H1 (cell line): Measurements from ENCODE around the gene PTPRJ. TPM values are rescaled to one million over a fixed set of nuclear protein-coding genes. Genes with fewer than 3 reads are reported as not detected.

Experiments
- CTCF ChIA-PET: fragments of 300-600 bp; sonication (Branson Sonifier 250); formaldehyde crosslinking; loops from one replicate; lab custom pipeline; 2021; ENCODE audit not compliant: partially characterized antibody; lab: Charles Lee
- POLR2A ChIA-PET: fragments of 300-600 bp; sonication (Branson Sonifier 250); formaldehyde crosslinking; loops from one replicate; lab custom pipeline; 2021; ENCODE audit warnings: inconsistent platforms; ENCODE audit not compliant: partially characterized antibody; lab: Charles Lee
- DNase-seq, 2 experiments: peaks; one replicate each; pipeline versions ENCODE4 v3.0.0 to v3.0.0-alpha.2; 2010 to 2022; ENCODE audit warnings: low spot score in 2 of 2, low read depth in 1 of 2, mixed read lengths in 1 of 2
- FAIRE-seq: peaks from 2 replicates; lab custom pipeline; 2011; peaks lifted over from hg19 to GRCh38; lab: Jason Lieb, UNC
- H2AFZ ChIP-seq: 2 replicates; pipeline ENCODE4 v1.8.1; 2012; ENCODE audit warnings: low read length, inconsistent platforms
- H2AK5ac ChIP-seq: 2 replicates; pipeline ENCODE4 v1.6.1; 2013; ENCODE audit warnings: low read depth, low read length
- H2BK120ac ChIP-seq: replicated peaks from 2 replicates; pipeline ENCODE3; 2013; ENCODE audit warnings: low read depth, low read length, inconsistent platforms
- H2BK12ac ChIP-seq: 2 replicates; pipeline ENCODE4 v1.6.1; 2013; ENCODE audit warnings: low read depth, low read length
- H2BK15ac ChIP-seq: 2 replicates; pipeline ENCODE4 v1.6.1; 2013; ENCODE audit warnings: low read length
- H2BK20ac ChIP-seq: 2 replicates; pipeline ENCODE4 v1.6.1; 2013; ENCODE audit warnings: low read length
- H2BK5ac ChIP-seq: 2 replicates; pipeline ENCODE4 v1.6.1; 2013; ENCODE audit warnings: low read depth, low read length
- H3K14ac ChIP-seq: 2 replicates; pipeline ENCODE4 v1.6.1; 2013; ENCODE audit warnings: inconsistent platforms; ENCODE audit not compliant: insufficient read length
- H3K18ac ChIP-seq: 2 replicates; pipeline ENCODE4 v1.6.1; 2013; ENCODE audit warnings: low read length; ENCODE audit errors: extremely low read depth
- H3K23ac ChIP-seq: 2 replicates; pipeline ENCODE4 v1.6.1; 2013; ENCODE audit warnings: inconsistent platforms; ENCODE audit not compliant: insufficient read length
- H3K23me2 ChIP-seq: 2 replicates; pipeline ENCODE4 v1.6.1; 2013; ENCODE audit warnings: low read depth, low read length
- H3K27ac ChIP-seq: 2 replicates; pipeline ENCODE4 v1.6.1; 2011; ENCODE audit warnings: low read depth, low read length, inconsistent platforms
- H3K27me3 ChIP-seq, 4 experiments: replicated peaks in 1 of 4; 1 replicate in 1 of 4; 2 replicates in 3 of 4; pipeline versions ENCODE4 v1.6.1 to v1.8.1; 2011 to 2013; ENCODE audit warnings: low read length in 3 of 4, mild to moderate bottlenecking in 3 of 4, inconsistent platforms in 2 of 4, mixed read lengths in 2 of 4, moderate library complexity in 1 of 4; ENCODE audit not compliant: control insufficient read depth in 3 of 4, insufficient read depth in 3 of 4; ENCODE audit errors: extremely low read depth in 1 of 4
- H3K36me3 ChIP-seq, 4 experiments: 2 replicates each; pipeline versions ENCODE4 v1.6.1 to v1.8.1; 2011 to 2013; ENCODE audit warnings: mild to moderate bottlenecking in 4 of 4, low read length in 3 of 4, moderate library complexity in 2 of 4, control low read depth in 1 of 4, inconsistent platforms in 1 of 4; ENCODE audit not compliant: insufficient read depth in 4 of 4, control insufficient read depth in 2 of 4
- H3K4ac ChIP-seq: replicated peaks from 2 replicates; pipeline ENCODE3; 2013; ENCODE audit warnings: low read length, low read depth, mixed read lengths, inconsistent platforms; ENCODE audit not compliant: insufficient read length
- H3K4me1 ChIP-seq, 4 experiments: replicated peaks in 1 of 4; 1 replicate in 1 of 4; 2 replicates in 3 of 4; pipeline versions ENCODE4 v1.6.1 to v1.8.1; 2011 to 2013; ENCODE audit warnings: low read length in 3 of 4, inconsistent platforms in 2 of 4, mixed read lengths in 1 of 4; ENCODE audit not compliant: insufficient read depth in 4 of 4, control insufficient read depth in 3 of 4
- H3K4me2 ChIP-seq, 2 experiments: 2 replicates each; pipeline versions ENCODE4 v1.6.1 to v1.8.1; 2011 to 2013; ENCODE audit warnings: low read depth in 2 of 2, low read length in 2 of 2, control low read depth in 1 of 2, inconsistent platforms in 1 of 2, mild to moderate bottlenecking in 1 of 2; ENCODE audit not compliant: insufficient read depth in 1 of 2
- H3K4me3 ChIP-seq, 4 experiments: fragments of 200-600, 300-600 bp in 1 of 4; sonication (generic), shearing (Covaris generic), sonication (Bioruptor Twin) in 1 of 4; 2 replicates each; pipeline versions ENCODE4 v1.5.1 to v1.8.1; 2011 to 2016; ENCODE audit warnings: low read length in 4 of 4, low read depth in 3 of 4, control low read depth in 2 of 4, inconsistent platforms in 2 of 4, mild to moderate bottlenecking in 2 of 4, mixed read lengths in 1 of 4, moderate library complexity in 1 of 4; ENCODE audit not compliant: insufficient read depth in 2 of 4; ENCODE audit errors: extremely low read depth in 1 of 4
- H3K56ac ChIP-seq: replicated peaks from 2 replicates; pipeline ENCODE3; 2013; ENCODE audit warnings: low read depth, mild to moderate bottlenecking, mixed read lengths, low read length, inconsistent platforms; ENCODE audit not compliant: insufficient read length
- H3K79me1 ChIP-seq: 2 replicates; pipeline ENCODE4 v1.6.1; 2013; ENCODE audit warnings: low read depth, low read length, control low read depth
- H3K79me2 ChIP-seq, 2 experiments: 2 replicates each; pipeline versions ENCODE4 v1.6.1 to v1.8.1; 2012 to 2013; ENCODE audit warnings: low read length in 2 of 2, mild to moderate bottlenecking in 2 of 2, inconsistent platforms in 1 of 2; ENCODE audit not compliant: insufficient read depth in 2 of 2, control insufficient read depth in 1 of 2
- H3K9ac ChIP-seq, 4 experiments: replicated peaks in 1 of 4; 1 replicate in 1 of 4; 2 replicates in 3 of 4; pipeline versions ENCODE4 v1.6.1 to v1.8.1; 2011 to 2013; ENCODE audit warnings: low read depth in 3 of 4, low read length in 3 of 4, control low read depth in 2 of 4, mild to moderate bottlenecking in 2 of 4, moderate library complexity in 2 of 4, inconsistent platforms in 1 of 4; ENCODE audit errors: extremely low read depth in 1 of 4
- H3K9me3 ChIP-seq, 2 experiments: 2 replicates each; pipeline versions ENCODE4 v1.6.1 to v1.8.1; 2012 to 2013; ENCODE audit warnings: mild to moderate bottlenecking in 2 of 2, moderate library complexity in 2 of 2, control low read depth in 1 of 2, inconsistent platforms in 1 of 2, low read depth in 1 of 2, low read length in 1 of 2, mixed read lengths in 1 of 2; ENCODE audit not compliant: insufficient read depth in 2 of 2
- H4K20me1 ChIP-seq, 2 experiments: replicated peaks in 1 of 2; 2 replicates each; pipeline versions ENCODE3 to v1.8.1; 2011 to 2013; ENCODE audit warnings: inconsistent platforms in 2 of 2, low read length in 2 of 2, mild to moderate bottlenecking in 1 of 2; ENCODE audit not compliant: insufficient read depth in 2 of 2, control insufficient read depth in 1 of 2
- H4K5ac ChIP-seq: 2 replicates; pipeline ENCODE4 v1.6.1; 2013; ENCODE audit warnings: low read length, low read depth, mixed read lengths, inconsistent platforms; ENCODE audit not compliant: insufficient read length
- H4K8ac ChIP-seq: 2 replicates; pipeline ENCODE4 v1.8.0; 2013; ENCODE audit warnings: mild to moderate bottlenecking, moderate library complexity, low read length, inconsistent platforms; ENCODE audit not compliant: insufficient read depth; ENCODE audit errors: extremely low read depth
- H4K91ac ChIP-seq: replicated peaks from 2 replicates; pipeline ENCODE3; 2013; ENCODE audit warnings: low read length, mixed read lengths, inconsistent platforms; ENCODE audit not compliant: insufficient read length
- CBX8 ChIP-seq: fragments of 300-800, 300-1000 bp; sonication (generic); IDR thresholded peaks from 2 replicates; pipeline ENCODE4 v1.7.1; 2016; ENCODE audit warnings: low read depth, low read length, borderline replicate concordance
- EZH2 ChIP-seq: fragments of 200-600 bp; sonication (generic); IDR thresholded peaks from 2 replicates; pipeline ENCODE4 v1.7.1; 2012; ENCODE audit warnings: low read depth, mild to moderate bottlenecking, moderate library complexity, low read length, inconsistent platforms; ENCODE audit not compliant: severe bottlenecking
- HDAC2 ChIP-seq, 2 experiments: fragments of 300-600 bp in 1 of 2; sonication (generic) in 1 of 2; IDR thresholded peaks; 2 replicates each; pipeline ENCODE4 v1.6.1; 2011 to 2012; ENCODE audit warnings: low read depth in 2 of 2, low read length in 2 of 2, mild to moderate bottlenecking in 2 of 2, moderate library complexity in 2 of 2, borderline replicate concordance in 1 of 2, inconsistent platforms in 1 of 2
- KDM1A ChIP-seq: fragments of 200-600, 300-600 bp; sonication (generic); IDR thresholded peaks from 2 replicates; pipeline ENCODE4 v1.7.1; 2016; ENCODE audit warnings: mild to moderate bottlenecking, low read length, borderline replicate concordance
- WGBS, 2 experiments: shearing (Covaris generic) in 1 of 2; methylation state at CpG; one replicate each; pipeline versions ENCODE4 v1.1.6 to v1.1.7; 2013 to 2015; ENCODE audit warnings: low lambda C conversion rate in 2 of 2, mixed read lengths in 2 of 2, inconsistent platforms in 1 of 2, low coverage in 1 of 2, missing lambda C conversion rate in 1 of 2; ENCODE audit not compliant: insufficient replicate concordance in 2 of 2, insufficient coverage in 1 of 2, insufficient read length in 1 of 2; ENCODE audit errors: extremely low coverage in 1 of 2, missing lambda C conversion rate in 1 of 2; 5-methylcytosine and 5-hydroxymethylcytosine counted together
- polyA plus RNA-seq, 7 experiments: library from polyadenylated mRNA; depleted of rRNA in 3 of 7; stranded (reverse) in 5 of 7; unstranded in 2 of 7; fragments of >200 nt in 5 of 7; fragments of 200-250 nt in 2 of 7; gene quantifications; 1 replicate in 5 of 7; 2 replicates in 1 of 7; 4 replicates in 1 of 7; pipeline versions ENCODE4 v1.2.1 to v1.2.3, GENCODE V29; 2011 to 2013; ENCODE audit warnings: missing spikeins in 2 of 7, mixed read lengths in 2 of 7
- total RNA-seq: library from RNA; stranded (reverse); fragmentation: NEBNext Ultra II Directional; extraction: Animal tissue kit (Norgen Biotek cat#: 25700); gene quantifications from 2 replicates; pipeline ENCODE4 v1.2.1, GENCODE V29; 2021

Gene PTPRJ
- total and polyA plus RNA-seq, 2 of the 8 experiments (the other 6 are each of a cell fraction or from before 2014, with no cell fraction given): 4.4 to 22.6 TPM

- no peak overlapping the region for H4K8ac ChIP-seq
- TF ChIP-seq EZH2 (no peak), HDAC2 (IDR thresholded peaks at IDR 0.05; ENCODE audit: borderline replicate concordance in 1 of 2, low read depth in 2 of 2, low read length in 2 of 2) (no peak), CBX8 (no peak), KDM1A (no peak)
- no peaks in the 10 kb centered on the region; the same call in 1 of the 2 replicates for H3K23me2 ChIP-seq
- H2BK120ac ChIP-seq: no peak overlapping the region
- ChIA-PET CTCF (interaction anchor here (1.4 kb wide), 1 partner anchor 89 kb away, joined by 3 read pairs; no protein-coding TSS in a partner anchor), POLR2A (no interaction called here)
- WGBS, 2 experiments: 94% methylated on average over 17 of the region's 17 CpGs; no CpG with 5 or more reads in 1 of the 2 experiments
- H2AK5ac ChIP-seq: no peak overlapping the region; the same call in 1 of the 2 replicates
- no peak overlapping the region for H4K5ac ChIP-seq
- no peak overlapping the region for H3K4me2 ChIP-seq
- H3K9me3 ChIP-seq: no peaks in the 10 kb centered on the region
- H3K4me1 ChIP-seq: peaks cover 7 to 26% (median 13%) of the 10 kb centered on the region in 4 experiments
- peaks cover 0 to 5% of the 10 kb centered on the region in 2 experiments for H4K20me1 ChIP-seq
- H3K27ac ChIP-seq: no peak overlapping the region; the same call in 1 of the 2 replicates
- DNase-seq: no peak
- H2BK15ac ChIP-seq: 0 out of 2 replicates have a peak overlapping the region, but pooled peaks have one; percentile 53
- no peak overlapping the region for H4K91ac ChIP-seq
- no peak overlapping the region for H2BK12ac ChIP-seq
- H3K79me1 ChIP-seq: peaks cover 10% of the 10 kb centered on the region
- H2AFZ ChIP-seq: no peak overlapping the region
- peak overlapping the region; percentile 21; the same call in 1 of the 2 replicates for H3K18ac ChIP-seq
- no peak overlapping the region for H3K14ac ChIP-seq
- no peaks in the 10 kb centered on the region; a peak in 2 of 7 replicates for H3K27me3 ChIP-seq
- peaks cover 0 to 16% of the 10 kb centered on the region in 2 experiments; a peak in 2 of 4 replicates for H3K79me2 ChIP-seq
- H3K4ac ChIP-seq: peak overlapping the region; percentile 19
- no peak overlapping the region; a peak in 1 of 7 replicates for H3K9ac ChIP-seq
- no peak overlapping the region for H3K4me3 ChIP-seq
- H3K56ac ChIP-seq: no peak overlapping the region
- 0 out of 2 replicates have a peak overlapping the region, but pooled peaks have one; percentile 19 for H2BK20ac ChIP-seq
- no peaks in the 10 kb centered on the region for H3K36me3 ChIP-seq
- H3K23ac ChIP-seq: no peak overlapping the region
- FAIRE-seq: no peak
- no peak overlapping the region for H2BK5ac ChIP-seq
Measured at GRCh38 chr11:48020092-48020755, 39.9 kb downstream of the PTPRJ start.
